Measurements from ENCODE around the gene ANAPC15. TPM values are rescaled to one million over a fixed set of nuclear protein-coding genes. Genes with fewer than 3 reads are reported as not detected.
A peak's percentile ranks its signal among the peaks of the same experiment; 100 is the strongest.

Gene ANAPC15
- total RNA-seq, 1 donor from 2014 or later = 36.5 TPM

GRCh38 chr11:72080326-72081183 is 31.9 kb downstream of the ANAPC15 start, which contains the start of the genes LRRC51 and NUMA1:
Gene LRRC51 (plus strand): TSS chr11:72080850. CDS start chr11:72089084, 8,234 bp downstream.
Gene NUMA1 (minus strand): TSS chr11:72080542. CDS start chr11:72035943, 44,599 bp downstream.
- DNase-seq (ENCODE audit: low spot score) = peak; percentile 95
- H3K36me3 Mint-ChIP-seq (ENCODE audit: low read depth, unreplicated experiment) = peaks cover 4% of the 10 kb centered on the region
- peaks cover 8% of the 10 kb centered on the region for H3K27me3 Mint-ChIP-seq (ENCODE audit: unreplicated experiment)
- no peak for TF ChIP-seq CTCF (IDR thresholded peaks at IDR 0.05; ENCODE audit: unreplicated experiment)
- H3K27ac Mint-ChIP-seq (ENCODE audit: unreplicated experiment) = peak within 1 kb of the TSS; percentile 100
- H3K4me3 Mint-ChIP-seq (ENCODE audit: unreplicated experiment) = peak within 1 kb of the TSS; percentile 96
- no peaks in the 10 kb centered on the region for H3K9me3 Mint-ChIP-seq (ENCODE audit: unreplicated experiment)
- H3K4me1 Mint-ChIP-seq (ENCODE audit: unreplicated experiment) = peaks cover 31% of the 10 kb centered on the region

- Mint-ChIP-seq H3K27ac (ENCODE audit: unreplicated experiment) (peak overlapping the region; percentile 100), H3K4me1 (ENCODE audit: unreplicated experiment) (peaks cover 31% of the 10 kb centered on the region), H3K4me3 (ENCODE audit: unreplicated experiment) (peak overlapping the region; percentile 96), H3K9me3 (ENCODE audit: unreplicated experiment) (no peaks in the 10 kb centered on the region), H3K36me3 (ENCODE audit: low read depth, unreplicated experiment) (peaks cover 4% of the 10 kb centered on the region), H3K27me3 (ENCODE audit: unreplicated experiment) (peaks cover 8% of the 10 kb centered on the region)
- no peak for TF ChIP-seq CTCF (IDR thresholded peaks at IDR 0.05; ENCODE audit: unreplicated experiment)
- DNase-seq (ENCODE audit: low spot score) = no peak
Observed at GRCh38 chr11:72079819-72080325, 32.6 kb downstream of the ANAPC15 start.

- peaks cover 34% of the 10 kb centered on the region for H3K4me1 Mint-ChIP-seq (ENCODE audit: unreplicated experiment)
- H3K4me3 Mint-ChIP-seq (ENCODE audit: unreplicated experiment) = peak overlapping the region; percentile 78
- no peak for TF ChIP-seq CTCF (IDR thresholded peaks at IDR 0.05; ENCODE audit: unreplicated experiment)
- H3K9me3 Mint-ChIP-seq (ENCODE audit: unreplicated experiment) = no peaks in the 10 kb centered on the region
- peak overlapping the region; percentile 87 for H3K27ac Mint-ChIP-seq (ENCODE audit: unreplicated experiment)
- no peak for DNase-seq (ENCODE audit: low spot score)
- H3K36me3 Mint-ChIP-seq (ENCODE audit: low read depth, unreplicated experiment) = peaks cover 4% of the 10 kb centered on the region
- peaks cover 8% of the 10 kb centered on the region for H3K27me3 Mint-ChIP-seq (ENCODE audit: unreplicated experiment)
Observed at GRCh38 chr11:72078477-72078876, 34.0 kb downstream of the ANAPC15 start.

GRCh38 chr11:72075756-72076155 is 36.7 kb downstream of the ANAPC15 start:
- H3K27ac Mint-ChIP-seq (ENCODE audit: unreplicated experiment) = peak overlapping the region; percentile 68
- no peaks in the 10 kb centered on the region for H3K9me3 Mint-ChIP-seq (ENCODE audit: unreplicated experiment)
- H3K4me1 Mint-ChIP-seq (ENCODE audit: unreplicated experiment) = peaks cover 33% of the 10 kb centered on the region
- peaks cover 2% of the 10 kb centered on the region for H3K36me3 Mint-ChIP-seq (ENCODE audit: low read depth, unreplicated experiment)
- DNase-seq (ENCODE audit: low spot score) = no peak
- no peak overlapping the region for H3K4me3 Mint-ChIP-seq (ENCODE audit: unreplicated experiment)
- no peak for TF ChIP-seq CTCF (IDR thresholded peaks at IDR 0.05; ENCODE audit: unreplicated experiment)
- H3K27me3 Mint-ChIP-seq (ENCODE audit: unreplicated experiment) = peaks cover 4% of the 10 kb centered on the region

GRCh38 chr11:72075109-72075508 is 37.4 kb downstream of the ANAPC15 start:
- H3K27ac Mint-ChIP-seq (ENCODE audit: unreplicated experiment) = no peak overlapping the region

More at GRCh38 chr11:72075109-72075508, 37.4 kb downstream of the ANAPC15 start:
- H3K36me3 Mint-ChIP-seq (ENCODE audit: low read depth, unreplicated experiment) = no peaks in the 10 kb centered on the region
- no peaks in the 10 kb centered on the region for H3K9me3 Mint-ChIP-seq (ENCODE audit: unreplicated experiment)
- H3K27me3 Mint-ChIP-seq (ENCODE audit: unreplicated experiment) = peaks cover 7% of the 10 kb centered on the region
- H3K4me3 Mint-ChIP-seq (ENCODE audit: unreplicated experiment) = no peak overlapping the region
- DNase-seq (ENCODE audit: low spot score) = no peak
- no peak for TF ChIP-seq CTCF (IDR thresholded peaks at IDR 0.05; ENCODE audit: unreplicated experiment)
- H3K4me1 Mint-ChIP-seq (ENCODE audit: unreplicated experiment) = peaks cover 35% of the 10 kb centered on the region
